Hematopoietic multipotent progenitor cell treated with erythropoietin and hydrocortisone succinate and interleukin-3 and kit ligand, for 8 days (in vitro differentiated cells): Measurements from ENCODE around the gene ACYP1.

Experiments used
- DNase-seq: peaks from one replicate; pipeline ENCODE4 v3.0.0-alpha.2; 2015

The ACYP1 gene

DNA sequence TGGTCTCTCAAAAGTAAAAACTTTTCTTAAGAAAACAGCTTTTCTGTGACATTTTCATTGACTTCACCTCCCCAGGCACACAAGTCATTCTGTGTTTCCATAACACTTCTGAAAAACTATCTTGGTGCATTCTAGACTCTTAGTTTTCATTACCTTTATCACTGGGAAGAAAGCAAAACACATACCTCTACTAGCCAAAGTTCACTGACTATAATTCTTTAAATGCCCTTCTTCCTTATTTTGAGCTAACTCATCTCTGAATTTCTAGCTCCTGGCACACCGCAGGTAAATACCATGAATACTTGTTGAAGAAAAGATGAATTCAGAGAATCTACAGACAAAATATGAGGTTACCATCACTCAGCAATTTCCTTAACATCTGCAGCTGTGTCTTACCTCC lies 33.7 kb downstream of the ACYP1 start:
- no peak for DNase-seq

DNA sequence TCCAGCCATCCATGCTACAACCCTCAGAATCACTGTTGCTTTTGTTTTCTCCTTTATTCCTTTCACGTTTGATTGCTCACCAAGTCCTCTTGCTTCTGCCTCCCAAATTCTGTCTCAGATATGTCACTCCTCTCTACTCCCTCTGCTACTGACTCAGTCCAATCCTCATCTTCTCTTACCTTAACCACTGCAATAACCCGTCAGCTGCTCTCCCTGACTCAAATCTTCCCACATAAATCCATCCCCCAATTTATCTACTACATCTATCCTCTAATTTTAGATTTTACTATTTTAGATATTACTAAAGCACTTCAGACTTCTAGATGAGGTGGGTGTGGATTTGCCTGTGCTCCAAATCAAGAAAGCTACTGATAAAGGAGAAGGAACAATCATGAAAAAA lies 37.9 kb downstream of the ACYP1 start:
- DNase-seq: no peak

DNA sequence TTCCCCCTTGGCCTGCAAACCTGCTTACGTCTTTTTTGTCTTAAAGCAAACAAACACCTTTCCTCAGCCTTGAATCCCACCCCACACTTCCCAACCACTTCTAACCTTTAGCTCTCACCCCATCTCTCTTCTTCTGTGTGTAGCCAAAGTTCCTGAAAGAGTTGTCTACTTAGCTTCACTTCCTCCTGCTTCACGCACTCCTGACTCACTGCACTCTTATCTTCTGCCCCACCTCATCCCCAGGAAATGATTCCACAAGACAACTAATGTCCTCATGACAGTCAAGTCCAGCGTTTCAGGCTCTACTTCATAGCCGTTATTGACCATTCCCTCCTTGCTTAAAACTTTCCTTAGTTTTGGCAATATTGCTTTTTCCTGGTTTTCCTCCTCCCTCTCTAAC lies 38.7 kb downstream of the ACYP1 start:
- DNase-seq: peak; percentile 48

DNA sequence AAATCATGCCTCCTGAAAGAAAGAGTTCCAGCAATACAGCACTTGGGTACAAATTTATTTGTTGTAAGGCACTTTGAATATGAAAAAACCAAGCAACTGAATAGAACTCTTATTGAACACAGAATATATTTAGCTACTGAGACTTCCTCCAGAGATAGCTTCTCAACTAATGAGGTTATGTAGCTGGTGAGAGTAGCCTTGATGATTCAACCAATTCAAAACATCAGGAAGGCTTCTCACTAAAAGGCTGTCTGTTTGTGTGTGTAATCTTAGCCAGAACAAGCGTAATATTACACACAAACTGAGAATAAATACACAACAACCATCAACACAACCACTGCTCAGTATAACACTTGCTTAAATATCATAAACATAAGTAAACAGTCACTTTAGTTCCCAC lies 40.7 kb downstream of the ACYP1 start:
- no peak for DNase-seq

GRCh38 chr14:75022655-75023054 lies 41.2 kb downstream of the ACYP1 start:
- peak; percentile 48 for DNase-seq

DNA sequence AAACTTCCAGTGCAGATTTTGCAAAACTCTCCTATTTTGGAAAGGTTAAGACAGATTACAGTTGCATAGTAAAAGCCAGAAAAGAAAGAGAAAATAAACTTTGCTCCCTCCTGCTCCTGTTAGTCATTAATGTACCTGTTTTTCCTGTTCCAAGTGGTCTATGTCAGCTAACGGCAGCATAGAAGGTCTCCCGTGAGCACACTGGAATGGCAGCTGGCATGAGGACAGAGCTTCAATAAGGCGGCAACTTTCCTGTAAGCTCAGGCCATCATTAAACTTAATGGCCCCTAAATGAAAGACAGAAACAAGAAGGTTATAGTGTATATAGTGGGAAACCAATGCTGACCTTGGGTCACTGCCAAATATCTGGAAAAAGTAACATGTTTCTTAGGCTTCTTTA lies 45.1 kb downstream of the ACYP1 start:
- no peak for DNase-seq

DNA sequence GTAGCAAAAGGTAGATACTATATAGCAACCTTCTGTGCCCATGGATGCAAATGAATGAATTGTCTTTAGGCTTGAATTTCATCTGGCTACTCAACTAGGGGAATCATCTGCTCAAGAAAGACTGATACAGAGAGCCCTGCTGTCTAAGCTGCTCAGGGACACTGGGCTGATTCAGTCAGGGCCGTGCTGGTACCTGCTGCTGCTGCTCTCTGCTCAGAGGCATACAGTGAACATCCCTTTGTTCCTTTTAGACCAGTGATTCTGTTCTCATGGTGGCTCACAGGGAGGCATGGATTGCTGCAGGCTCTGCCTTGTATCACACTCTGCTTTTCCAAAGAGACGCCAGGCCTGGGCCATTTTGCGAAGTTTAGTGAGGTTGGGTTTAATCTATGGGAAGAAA lies 47.0 kb downstream of the ACYP1 start:
- DNase-seq: no peak

GRCh38 chr14:75015496-75015895 lies 48.3 kb downstream of the ACYP1 start:
- no peak for DNase-seq

GRCh38 chr14:75013290-75013689 lies 50.5 kb downstream of the ACYP1 start:
- DNase-seq: no peak

- no peak for DNase-seq
Observed at GRCh38 chr14:75011356-75011994, 52.3 kb downstream of the ACYP1 start.

- no peak for DNase-seq
Observed at GRCh38 chr14:75010472-75011093, 53.2 kb downstream of the ACYP1 start.

DNA sequence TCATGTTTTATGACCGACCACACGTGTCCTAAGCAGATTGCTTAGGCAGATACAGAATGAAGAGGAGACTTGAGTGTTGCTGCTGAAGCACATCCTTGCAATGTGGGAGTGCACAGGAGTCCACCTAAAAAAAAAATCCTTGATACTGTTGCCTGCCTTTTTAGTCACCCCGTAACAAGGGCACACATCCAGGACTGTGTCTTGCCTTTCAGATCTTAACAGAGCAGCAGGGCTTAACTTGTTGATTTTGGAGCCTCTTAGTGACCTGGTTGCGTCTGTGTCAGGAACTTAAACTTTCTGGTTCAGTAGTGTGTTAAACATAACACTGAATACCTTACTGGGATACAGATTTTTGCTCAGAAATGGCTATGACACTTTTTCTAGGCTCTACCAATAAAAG lies 54.6 kb downstream of the ACYP1 start:
- DNase-seq: no peak

DNA sequence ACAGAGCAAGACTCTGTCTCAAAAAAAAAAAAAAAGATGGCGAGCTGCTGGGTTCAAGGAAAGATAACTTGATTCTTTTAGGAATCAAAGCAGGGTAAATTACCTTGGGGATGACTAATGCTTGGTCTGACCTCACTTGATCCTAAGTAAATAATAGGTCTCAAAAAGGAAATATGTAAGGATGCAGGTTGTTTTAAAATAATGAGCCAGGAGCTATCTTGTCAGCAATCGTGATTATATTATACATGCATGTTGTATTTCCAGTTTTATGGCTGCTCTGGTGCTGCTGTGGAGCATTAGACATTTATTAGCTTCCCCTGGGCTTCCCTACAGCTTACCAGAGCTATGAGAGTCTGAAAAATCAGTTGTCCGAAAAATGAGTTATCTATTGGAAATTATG lies 58.5 kb downstream of the ACYP1 start:
- no peak for DNase-seq

- peak; percentile 14 for DNase-seq
Observed at GRCh38 chr14:75003250-75004027, 60.4 kb downstream of the ACYP1 start.
